Mesendoderm (in vitro differentiated cells): ENCODE measurements around the gene NFATC1.

Experiments
- DNase-seq: peaks from one replicate; pipeline ENCODE4 v3.0.0; 2013
- H2AK5ac ChIP-seq: 2 replicates; pipeline ENCODE4 v1.6.1; 2013; ENCODE audit warnings: low read length, inconsistent platforms
- H2BK120ac ChIP-seq: 2 replicates; pipeline ENCODE4 v1.6.1; 2013; ENCODE audit warnings: low read depth, mild to moderate bottlenecking, low read length, moderate library complexity, mixed read lengths
- H2BK15ac ChIP-seq: replicated peaks from 2 replicates; pipeline ENCODE4 v1.6.1; 2013; ENCODE audit warnings: low read depth, mild to moderate bottlenecking, moderate library complexity
- H2BK5ac ChIP-seq: 2 replicates; pipeline ENCODE4 v1.6.1; 2013; ENCODE audit warnings: low read length, inconsistent platforms
- H3K18ac ChIP-seq: 2 replicates; pipeline ENCODE4 v1.6.1; 2013; ENCODE audit warnings: mild to moderate bottlenecking, low read length, mixed read lengths
- H3K23ac ChIP-seq: one replicate; pipeline ENCODE4 v1.6.1; 2013; ENCODE audit warnings: low read length
- H3K27ac ChIP-seq: 2 replicates; pipeline ENCODE4 v1.5.1; 2013; ENCODE audit warnings: low read depth, mild to moderate bottlenecking, inconsistent platforms, low read length, moderate library complexity
- H3K27me3 ChIP-seq: 2 replicates; pipeline ENCODE4 v1.6.1; 2013; ENCODE audit warnings: low read length, control low read depth, mild to moderate bottlenecking, inconsistent platforms; ENCODE audit not compliant: insufficient read depth, poor library complexity
- H3K36me3 ChIP-seq: 2 replicates; pipeline ENCODE4 v1.6.1; 2013; ENCODE audit warnings: low read length, inconsistent platforms; ENCODE audit not compliant: control insufficient read depth, insufficient read depth
- H3K4ac ChIP-seq: one replicate; pipeline ENCODE4 v1.6.1; 2013; ENCODE audit warnings: low read depth, mild to moderate bottlenecking, low read length, moderate library complexity
- H3K4me1 ChIP-seq: 2 replicates; pipeline ENCODE4 v1.6.1; 2013; ENCODE audit warnings: low read depth, low read length, inconsistent platforms; ENCODE audit not compliant: control insufficient read depth
- H3K4me2 ChIP-seq: 2 replicates; pipeline ENCODE4 v1.6.1; 2013; ENCODE audit warnings: low read length
- H3K4me3 ChIP-seq: 2 replicates; pipeline ENCODE4 v1.5.1; 2013; ENCODE audit warnings: mild to moderate bottlenecking, low read length
- H3K56ac ChIP-seq: one replicate; pipeline ENCODE4 v1.6.1; 2013; ENCODE audit warnings: low read length
- H3K79me1 ChIP-seq: 2 replicates; pipeline ENCODE4 v1.6.1; 2013; ENCODE audit warnings: low read length, inconsistent platforms
- H3K79me2 ChIP-seq: 2 replicates; pipeline ENCODE4 v1.6.1; 2013; ENCODE audit warnings: mild to moderate bottlenecking, low read length; ENCODE audit not compliant: control insufficient read depth, insufficient read depth
- H3K9ac ChIP-seq: 2 replicates; pipeline ENCODE4 v1.6.1; 2013; ENCODE audit warnings: low read length, inconsistent platforms
- H4K5ac ChIP-seq: one replicate; pipeline ENCODE4 v1.6.1; 2013; ENCODE audit warnings: low read length
- H4K8ac ChIP-seq: one replicate; pipeline ENCODE4 v1.6.1; 2013; ENCODE audit warnings: low read depth, mild to moderate bottlenecking, control low read depth, low read length, moderate library complexity
- WGBS: extraction: QIAGEN DNeasy Blood & Tissue Kit; methylation state at CpG from one replicate; pipeline ENCODE4 v1.1.7; 2013; ENCODE audit warnings: low lambda C conversion rate, missing lambda C conversion rate; ENCODE audit not compliant: insufficient coverage; ENCODE audit errors: extremely low coverage; 5-methylcytosine and 5-hydroxymethylcytosine counted together

Gene NFATC1

GRCh38 chr18:79493211-79493800 is 97.6 kb downstream of the NFATC1 start:
- H3K4me1 ChIP-seq = no peaks in the 10 kb centered on the region
- no peak overlapping the region for H2BK5ac ChIP-seq
- H3K56ac ChIP-seq = no peak overlapping the region
- H3K36me3 ChIP-seq = no peaks in the 10 kb centered on the region
- no peaks in the 10 kb centered on the region for H3K79me2 ChIP-seq
- H3K4me3 ChIP-seq = no peak overlapping the region
- no peak overlapping the region for H3K18ac ChIP-seq
- no peak overlapping the region for H4K8ac ChIP-seq
- no peak overlapping the region for H3K23ac ChIP-seq
- no peak overlapping the region for H2BK120ac ChIP-seq
- H3K79me1 ChIP-seq = no peaks in the 10 kb centered on the region
- no peak for DNase-seq
- H3K27ac ChIP-seq = no peak overlapping the region
- no peaks in the 10 kb centered on the region for H3K27me3 ChIP-seq
- H2BK15ac ChIP-seq = no peak overlapping the region
- H2AK5ac ChIP-seq = no peak overlapping the region
- H3K9ac ChIP-seq = no peak overlapping the region
- no peak overlapping the region for H4K5ac ChIP-seq
- WGBS = no CpG with 5 or more reads among the region's 65 CpGs
- H3K4ac ChIP-seq = no peak overlapping the region
- H3K4me2 ChIP-seq = no peak overlapping the region

GRCh38 chr18:79493801-79494211 is 98.1 kb downstream of the NFATC1 start:
- no peak overlapping the region for H3K9ac ChIP-seq
- no peak overlapping the region for H2BK5ac ChIP-seq
- WGBS = no CpG with 5 or more reads among the region's 41 CpGs
- no peak overlapping the region for H4K5ac ChIP-seq
- no peak overlapping the region for H3K18ac ChIP-seq
- no peak overlapping the region for H3K4ac ChIP-seq
- no peak overlapping the region for H3K4me2 ChIP-seq
- H3K4me1 ChIP-seq = no peaks in the 10 kb centered on the region
- H2AK5ac ChIP-seq = no peak overlapping the region
- no peaks in the 10 kb centered on the region for H3K79me1 ChIP-seq
- H3K36me3 ChIP-seq = no peaks in the 10 kb centered on the region
- H3K79me2 ChIP-seq = no peaks in the 10 kb centered on the region
- no peak overlapping the region for H3K27ac ChIP-seq
- no peak for DNase-seq
- H4K8ac ChIP-seq = no peak overlapping the region
- H3K56ac ChIP-seq = no peak overlapping the region
- no peak overlapping the region for H3K23ac ChIP-seq
- H2BK15ac ChIP-seq = no peak overlapping the region
- H3K27me3 ChIP-seq = no peaks in the 10 kb centered on the region
- H3K4me3 ChIP-seq = no peak overlapping the region
- H2BK120ac ChIP-seq = no peak overlapping the region

GRCh38 chr18:79494936-79495335 is 99.2 kb downstream of the NFATC1 start:
- H3K4ac ChIP-seq = no peak overlapping the region
- H3K36me3 ChIP-seq = no peaks in the 10 kb centered on the region
- H3K56ac ChIP-seq = no peak overlapping the region
- H2BK15ac ChIP-seq = no peak overlapping the region
- H3K79me1 ChIP-seq = no peaks in the 10 kb centered on the region
- no peak overlapping the region for H3K4me3 ChIP-seq
- H3K27me3 ChIP-seq = no peaks in the 10 kb centered on the region
- H3K9ac ChIP-seq = no peak overlapping the region
- H4K5ac ChIP-seq = no peak overlapping the region
- H3K18ac ChIP-seq = no peak overlapping the region
- no peak for DNase-seq
- no peak overlapping the region for H2AK5ac ChIP-seq
- no peaks in the 10 kb centered on the region for H3K79me2 ChIP-seq
- no peak overlapping the region for H3K23ac ChIP-seq
- H2BK5ac ChIP-seq = no peak overlapping the region
- no peak overlapping the region for H3K4me2 ChIP-seq
- no peak overlapping the region for H4K8ac ChIP-seq
- H3K4me1 ChIP-seq = no peaks in the 10 kb centered on the region
- no peak overlapping the region for H3K27ac ChIP-seq
- no peak overlapping the region for H2BK120ac ChIP-seq
- no CpG with 5 or more reads among the region's 16 CpGs for WGBS

- H4K8ac ChIP-seq = no peak overlapping the region
- H4K5ac ChIP-seq = no peak overlapping the region
- no peak overlapping the region for H2AK5ac ChIP-seq
- no peak overlapping the region for H2BK120ac ChIP-seq
- H3K27ac ChIP-seq = no peak overlapping the region
- no peaks in the 10 kb centered on the region for H3K4me1 ChIP-seq
- no peaks in the 10 kb centered on the region for H3K79me2 ChIP-seq
- no peak overlapping the region for H3K4ac ChIP-seq
- H3K9ac ChIP-seq = no peak overlapping the region
- no peaks in the 10 kb centered on the region for H3K27me3 ChIP-seq
- H3K79me1 ChIP-seq = no peaks in the 10 kb centered on the region
- H3K4me2 ChIP-seq = no peak overlapping the region
- no peak overlapping the region for H3K18ac ChIP-seq
- no peak for DNase-seq
- H3K4me3 ChIP-seq = no peak overlapping the region
- H3K36me3 ChIP-seq = no peaks in the 10 kb centered on the region
- H3K23ac ChIP-seq = no peak overlapping the region
- no peak overlapping the region for H3K56ac ChIP-seq
- WGBS = no CpG with 5 or more reads among the region's 37 CpGs
- H2BK5ac ChIP-seq = no peak overlapping the region
- no peak overlapping the region for H2BK15ac ChIP-seq
Observed at GRCh38 chr18:79495591-79496071, 99.9 kb downstream of the NFATC1 start.

- H4K5ac ChIP-seq = no peak overlapping the region
- H3K4ac ChIP-seq = no peak overlapping the region
- H3K79me2 ChIP-seq = no peaks in the 10 kb centered on the region
- H3K18ac ChIP-seq = no peak overlapping the region
- no peak overlapping the region for H3K4me2 ChIP-seq
- H3K27me3 ChIP-seq = no peaks in the 10 kb centered on the region
- H3K79me1 ChIP-seq = no peaks in the 10 kb centered on the region
- H3K27ac ChIP-seq = no peak overlapping the region
- no peak overlapping the region for H2AK5ac ChIP-seq
- H2BK15ac ChIP-seq = no peak overlapping the region
- no CpG with 5 or more reads among the region's 32 CpGs for WGBS
- no peak overlapping the region for H4K8ac ChIP-seq
- H3K56ac ChIP-seq = no peak overlapping the region
- DNase-seq = no peak
- no peak overlapping the region for H2BK5ac ChIP-seq
- H3K4me1 ChIP-seq = no peaks in the 10 kb centered on the region
- no peaks in the 10 kb centered on the region for H3K36me3 ChIP-seq
- H3K23ac ChIP-seq = no peak overlapping the region
- H2BK120ac ChIP-seq = no peak overlapping the region
- no peak overlapping the region for H3K9ac ChIP-seq
- H3K4me3 ChIP-seq = no peak overlapping the region
Observed at GRCh38 chr18:79496237-79496977, 100.7 kb downstream of the NFATC1 start.
